GM19468 (cell line): ENCODE measurements around the gene CNIH2.
A peak's percentile ranks its signal among the peaks of the same experiment; 100 is the strongest.
"Not testable (repeated sequence)": the region's sequence is repeated elsewhere in the genome, so short reads cannot be mapped to it uniquely, and the experiment has no call there.

Source experiments
- ATAC-seq: cut with Tn5 transposase; IDR thresholded peaks from one replicate; pipeline ENCODE4 v1.9.1; 2021; ENCODE audit warnings: mild to moderate bottlenecking, moderate library complexity, moderate number of reproducible peaks; ENCODE audit not compliant: unreplicated experiment; ENCODE audit errors: extremely low read depth

Gene CNIH2

GRCh38 chr11:66275396-66275795 is 2.6 kb upstream of the CNIH2 start:
- no peak for ATAC-seq

DNA sequence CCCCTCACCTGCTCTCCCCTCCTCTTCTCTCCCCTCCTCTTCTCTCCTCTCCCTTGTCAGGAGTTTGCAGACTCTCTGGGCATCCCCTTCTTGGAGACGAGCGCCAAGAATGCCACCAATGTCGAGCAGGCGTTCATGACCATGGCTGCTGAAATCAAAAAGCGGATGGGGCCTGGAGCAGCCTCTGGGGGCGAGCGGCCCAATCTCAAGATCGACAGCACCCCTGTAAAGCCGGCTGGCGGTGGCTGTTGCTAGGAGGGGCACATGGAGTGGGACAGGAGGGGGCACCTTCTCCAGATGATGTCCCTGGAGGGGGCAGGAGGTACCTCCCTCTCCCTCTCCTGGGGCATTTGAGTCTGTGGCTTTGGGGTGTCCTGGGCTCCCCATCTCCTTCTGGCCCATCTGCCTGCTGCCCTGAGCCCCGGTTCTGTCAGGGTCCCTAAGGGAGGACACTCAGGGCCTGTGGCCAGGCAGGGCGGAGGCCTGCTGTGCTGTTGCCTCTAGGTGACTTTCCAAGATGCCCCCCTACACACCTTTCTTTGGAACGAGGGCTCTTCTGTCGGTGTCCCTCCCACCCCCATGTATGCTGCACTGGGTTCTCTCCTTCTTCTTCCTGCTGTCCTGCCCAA is 1.9 kb upstream of the CNIH2 start:
- ATAC-seq: no peak

DNA sequence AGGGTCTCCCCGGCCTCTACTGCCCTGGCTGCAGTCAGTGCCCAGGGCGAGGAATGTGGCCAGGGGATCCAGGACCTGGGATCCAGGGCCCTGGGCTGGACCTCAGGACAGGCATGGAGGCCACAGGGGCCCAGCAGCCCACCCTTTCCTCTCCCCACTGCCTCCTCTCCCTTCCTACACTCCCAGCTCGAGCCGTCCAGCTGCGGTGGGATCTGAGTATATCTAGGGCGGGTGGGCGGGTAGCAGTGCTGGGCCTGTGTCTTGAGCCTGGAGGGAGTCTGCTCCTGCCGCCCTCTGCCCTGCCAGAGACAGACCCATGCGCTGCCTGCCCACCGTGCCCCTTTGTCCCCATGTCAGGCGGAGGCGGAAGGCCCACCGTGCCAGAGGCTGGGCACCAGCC is 1.4 kb upstream of the CNIH2 start:
- not testable (repeated sequence) for ATAC-seq

DNA sequence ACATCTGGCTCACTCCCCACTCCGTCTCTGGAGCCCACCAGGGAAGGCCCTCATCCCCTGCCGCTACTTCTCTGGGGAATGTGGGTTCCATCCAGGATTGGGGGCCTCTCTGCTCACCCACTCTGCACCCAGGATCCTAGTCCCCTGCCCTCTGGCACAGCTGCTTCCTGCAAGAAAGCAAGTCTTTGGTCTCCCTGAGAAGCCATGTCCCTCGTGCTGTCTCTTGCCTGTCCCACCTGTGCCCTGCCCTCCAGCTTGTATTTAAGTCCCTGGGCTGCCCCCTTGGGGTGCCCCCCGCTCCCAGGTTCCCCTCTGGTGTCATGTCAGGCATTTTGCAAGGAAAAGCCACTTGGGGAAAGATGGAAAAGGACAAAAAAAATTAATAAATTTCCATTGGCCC is 911 bp upstream of the CNIH2 start:
- ATAC-seq: not testable (repeated sequence)

- no peak for ATAC-seq
These were observed 552 bp downstream of the CNIH2 start for GRCh38 chr11:66278363-66279091.

GRCh38 chr11:66279092-66279734 is 1.2 kb downstream of the CNIH2 start:
- ATAC-seq: no peak

DNA sequence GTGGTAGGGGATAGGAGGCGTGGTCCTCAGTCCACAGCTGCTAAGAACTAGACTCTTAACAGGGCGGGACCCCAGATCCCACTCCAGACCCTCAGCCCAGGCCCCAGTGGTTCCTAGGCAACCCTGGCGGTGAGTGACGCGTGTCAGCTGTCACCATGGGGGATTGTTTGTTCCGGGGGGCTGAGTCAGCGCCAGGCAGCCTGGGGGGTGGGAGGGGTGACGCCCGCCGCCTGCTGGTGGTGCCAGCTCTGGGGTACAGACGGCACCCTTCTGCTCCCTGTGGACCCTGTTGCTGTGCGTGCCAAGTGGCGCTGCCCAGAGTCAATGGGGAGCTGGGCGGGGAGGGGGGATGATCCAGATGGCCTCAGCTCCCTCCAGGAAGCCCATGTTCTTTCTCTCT is 2.5 kb downstream of the CNIH2 start:
- no peak for ATAC-seq

- ATAC-seq: no peak
These were observed 3.0 kb downstream of the CNIH2 start for GRCh38 chr11:66281001-66281400.

DNA sequence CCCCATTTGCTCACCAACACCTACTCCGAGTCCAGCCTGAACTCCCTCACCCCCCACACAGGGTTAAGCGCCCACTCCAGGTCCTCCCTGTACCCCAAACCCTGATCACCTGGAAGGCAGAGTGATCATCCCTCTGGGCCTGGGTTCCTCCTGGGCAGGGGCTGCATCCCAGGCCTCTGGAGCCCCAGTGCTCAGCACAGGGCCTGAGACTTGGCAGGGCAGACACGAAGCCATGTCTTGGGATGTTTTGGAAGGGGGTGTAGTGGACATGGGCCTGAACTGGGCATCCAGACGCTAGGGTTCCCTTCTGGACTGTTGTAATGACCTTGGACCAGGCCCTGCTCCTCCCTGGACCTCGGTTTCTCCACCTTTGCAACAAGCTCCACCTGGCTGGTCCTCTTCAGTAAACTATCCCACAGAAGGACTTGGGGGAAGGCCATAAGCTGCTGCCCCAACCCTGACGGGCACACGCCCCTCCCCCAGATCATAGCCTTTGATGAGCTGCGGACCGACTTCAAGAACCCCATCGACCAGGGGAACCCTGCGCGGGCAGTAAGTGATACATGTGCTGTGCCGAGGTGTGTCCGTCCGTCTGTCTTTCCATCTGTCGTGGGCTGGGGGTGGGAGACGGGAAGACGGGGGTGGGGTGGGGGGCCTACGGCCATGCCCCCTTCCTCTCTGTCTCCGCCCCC is 3.9 kb downstream of the CNIH2 start:
- no peak for ATAC-seq

DNA sequence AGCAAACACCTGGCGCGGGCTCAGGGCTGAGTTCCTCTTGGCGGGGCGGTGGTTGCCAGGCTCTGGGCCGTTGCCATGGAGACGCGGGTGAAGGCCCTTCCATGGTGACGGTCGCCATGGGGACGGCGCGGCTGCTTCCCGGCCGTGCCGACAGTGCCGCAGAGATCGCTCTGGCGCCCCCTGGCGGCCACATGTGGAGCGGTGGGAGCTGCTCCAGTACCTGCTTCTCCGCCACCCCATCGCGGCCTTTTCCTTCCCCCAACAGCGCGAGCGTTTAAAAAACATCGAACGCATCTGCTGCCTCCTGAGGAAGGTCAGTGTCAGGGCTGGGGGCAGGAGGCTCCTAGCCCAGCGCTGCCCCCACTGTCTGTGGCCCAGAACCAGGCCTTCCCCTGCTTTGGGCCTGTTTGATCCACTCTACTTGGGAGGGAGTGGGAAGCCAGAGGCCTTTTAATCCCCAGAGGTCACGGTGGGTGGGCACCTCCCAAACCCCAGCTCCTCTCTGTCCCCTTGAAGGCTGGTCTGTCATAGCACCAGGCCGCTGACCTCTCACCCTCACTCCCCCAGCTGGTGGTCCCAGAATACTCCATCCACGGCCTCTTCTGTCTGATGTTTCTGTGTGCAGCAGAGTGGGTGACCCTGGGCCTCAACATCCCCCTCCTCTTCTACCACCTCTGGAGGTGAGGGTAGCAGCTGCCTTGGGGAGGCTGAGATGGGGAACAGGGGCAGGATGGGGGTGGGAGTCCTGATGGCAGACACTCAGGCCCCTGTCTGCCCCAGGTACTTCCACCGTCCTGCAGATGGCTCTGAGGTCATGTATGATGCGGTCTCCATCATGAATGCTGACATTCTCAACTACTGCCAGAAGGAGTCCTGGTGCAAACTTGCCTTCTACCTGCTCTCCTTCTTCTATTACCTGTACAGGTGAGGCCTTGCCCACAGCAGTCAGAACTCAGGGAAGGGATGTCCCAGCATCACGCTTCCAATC is 4.8 kb downstream of the CNIH2 start:
- peak; percentile 76 for ATAC-seq

DNA sequence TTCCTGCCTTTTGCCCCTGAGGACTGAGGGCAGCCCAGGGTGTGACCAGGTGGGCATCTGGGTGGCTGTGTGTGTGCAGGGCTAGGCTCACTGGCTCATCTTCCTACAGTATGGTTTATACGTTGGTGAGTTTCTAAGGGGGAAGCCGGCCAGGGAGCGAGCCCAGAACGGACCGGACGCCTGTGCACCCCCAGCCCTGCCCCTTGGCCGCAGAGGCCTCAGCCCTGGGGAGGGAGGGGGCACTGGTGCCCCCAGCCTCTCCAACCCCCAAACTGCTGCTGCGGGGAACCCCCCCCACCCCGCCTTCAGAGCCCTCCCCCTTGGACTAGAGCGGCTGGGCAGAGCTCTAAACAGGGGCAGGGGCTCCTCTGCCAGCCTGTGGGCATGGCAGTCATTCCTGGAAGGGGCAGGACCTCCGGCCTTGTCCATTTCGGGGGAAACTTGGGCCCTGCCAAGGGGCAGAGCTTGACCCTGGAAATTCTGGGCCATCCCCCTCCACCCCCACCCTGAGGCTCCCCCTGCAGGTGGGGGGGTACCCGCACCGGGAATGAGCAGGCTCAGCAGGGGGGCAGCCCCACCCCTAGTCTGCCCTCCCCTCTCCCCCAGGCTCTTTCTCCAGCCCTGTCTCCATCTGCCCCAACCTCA is 5.6 kb downstream of the CNIH2 start:
- ATAC-seq: no peak

- no peak for ATAC-seq
These were observed 6.6 kb downstream of the CNIH2 start for GRCh38 chr11:66284526-66285078.

- no peak for ATAC-seq
These were observed 7.4 kb downstream of the CNIH2 start for GRCh38 chr11:66285250-66285947.

GRCh38 chr11:66286699-66287098 is 8.7 kb downstream of the CNIH2 start:
- no peak for ATAC-seq

DNA sequence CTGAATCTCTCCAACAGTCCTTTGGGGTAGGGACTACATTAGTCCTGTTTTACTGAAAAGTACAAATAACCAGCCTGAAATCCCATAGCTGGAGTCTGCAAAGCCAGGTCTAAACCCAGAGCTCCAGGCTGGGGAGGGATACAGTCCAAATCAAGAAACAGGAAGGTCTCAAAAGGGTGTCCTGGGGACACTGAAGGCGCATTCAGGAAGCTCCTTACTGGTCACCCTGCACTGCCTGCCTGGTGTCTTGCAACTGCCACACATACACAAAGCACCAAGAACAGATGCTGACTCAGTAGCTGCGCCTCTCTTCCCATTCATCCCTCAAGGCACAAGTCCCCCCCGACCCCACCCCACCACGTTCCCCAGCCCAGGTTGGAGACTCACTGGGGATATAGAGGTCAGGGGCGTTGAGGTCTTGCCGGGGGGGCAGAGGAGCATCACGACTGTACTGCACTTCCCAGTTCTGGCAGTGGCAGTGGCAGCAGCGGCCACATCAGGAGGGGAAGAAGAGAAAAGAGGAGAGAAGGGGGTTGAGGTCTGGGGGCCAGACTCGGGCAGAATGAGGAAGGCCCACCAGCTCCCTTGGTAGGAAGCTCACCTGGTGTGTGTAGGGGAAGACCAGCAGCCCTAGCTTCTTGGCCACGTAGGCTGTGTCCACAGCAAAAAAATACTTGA is 9.4 kb downstream of the CNIH2 start:
- no peak for ATAC-seq

GRCh38 chr11:66287889-66288670 is 10.1 kb downstream of the CNIH2 start:
- ATAC-seq: no peak
